ENCODE results near the gene PDIA2. TPM values are rescaled to one million over a fixed set of nuclear protein-coding genes. Genes with fewer than 3 reads are reported as not detected.
"Not testable (repeated sequence)": the region's sequence is repeated elsewhere in the genome, so short reads cannot be mapped to it uniquely, and the experiment has no call there.

The PDIA2 gene
- total RNA-seq, 1 donor from 2014 or later: 2.7 TPM

DNA sequence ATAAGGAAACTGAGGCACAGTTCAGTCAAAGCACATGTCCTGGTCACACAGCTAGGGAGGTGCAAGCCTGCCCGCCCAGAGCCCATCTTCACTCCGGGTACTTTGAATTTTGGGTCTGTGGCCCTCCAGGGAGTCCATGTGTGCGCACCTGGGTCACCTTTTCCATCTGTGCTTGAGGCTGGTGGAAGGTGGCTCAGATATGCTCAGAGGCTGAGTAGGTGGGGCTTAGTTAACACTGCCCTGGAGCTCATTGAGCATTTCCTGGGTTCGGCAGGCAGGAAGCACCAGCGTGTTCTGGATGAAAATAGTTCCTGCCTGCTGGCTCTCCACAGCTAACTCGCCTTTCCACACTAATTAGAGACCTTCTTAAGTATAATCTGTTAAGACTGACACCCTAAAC is 29.1 kb upstream of the PDIA2 start:
- peaks cover 29% of the 10 kb centered on the region for H3K36me3 Mint-ChIP-seq
- H3K9me3 Mint-ChIP-seq: no peaks in the 10 kb centered on the region
- H3K4me3 Mint-ChIP-seq: no peak overlapping the region
- TF ChIP-seq, protein P1, sequence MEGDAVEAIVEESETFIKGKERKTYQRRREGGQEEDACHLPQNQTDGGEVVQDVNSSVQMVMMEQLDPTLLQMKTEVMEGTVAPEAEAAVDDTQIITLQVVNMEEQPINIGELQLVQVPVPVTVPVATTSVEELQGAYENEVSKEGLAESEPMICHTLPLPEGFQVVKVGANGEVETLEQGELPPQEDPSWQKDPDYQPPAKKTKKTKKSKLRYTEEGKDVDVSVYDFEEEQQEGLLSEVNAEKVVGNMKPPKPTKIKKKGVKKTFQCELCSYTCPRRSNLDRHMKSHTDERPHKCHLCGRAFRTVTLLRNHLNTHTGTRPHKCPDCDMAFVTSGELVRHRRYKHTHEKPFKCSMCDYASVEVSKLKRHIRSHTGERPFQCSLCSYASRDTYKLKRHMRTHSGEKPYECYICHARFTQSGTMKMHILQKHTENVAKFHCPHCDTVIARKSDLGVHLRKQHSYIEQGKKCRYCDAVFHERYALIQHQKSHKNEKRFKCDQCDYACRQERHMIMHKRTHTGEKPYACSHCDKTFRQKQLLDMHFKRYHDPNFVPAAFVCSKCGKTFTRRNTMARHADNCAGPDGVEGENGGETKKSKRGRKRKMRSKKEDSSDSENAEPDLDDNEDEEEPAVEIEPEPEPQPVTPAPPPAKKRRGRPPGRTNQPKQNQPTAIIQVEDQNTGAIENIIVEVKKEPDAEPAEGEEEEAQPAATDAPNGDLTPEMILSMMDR (IDR thresholded peaks at IDR 0.05; ENCODE audit: unreplicated experiment): no peak
- H3K4me1 Mint-ChIP-seq: peaks cover 8% of the 10 kb centered on the region
- H3K27ac Mint-ChIP-seq: no peak overlapping the region
- no peaks in the 10 kb centered on the region for H3K27me3 Mint-ChIP-seq (ENCODE audit: low read depth)
- DNase-seq (ENCODE audit: low spot score in 2 of 2, unreplicated experiment in 2 of 2): no peak

DNA sequence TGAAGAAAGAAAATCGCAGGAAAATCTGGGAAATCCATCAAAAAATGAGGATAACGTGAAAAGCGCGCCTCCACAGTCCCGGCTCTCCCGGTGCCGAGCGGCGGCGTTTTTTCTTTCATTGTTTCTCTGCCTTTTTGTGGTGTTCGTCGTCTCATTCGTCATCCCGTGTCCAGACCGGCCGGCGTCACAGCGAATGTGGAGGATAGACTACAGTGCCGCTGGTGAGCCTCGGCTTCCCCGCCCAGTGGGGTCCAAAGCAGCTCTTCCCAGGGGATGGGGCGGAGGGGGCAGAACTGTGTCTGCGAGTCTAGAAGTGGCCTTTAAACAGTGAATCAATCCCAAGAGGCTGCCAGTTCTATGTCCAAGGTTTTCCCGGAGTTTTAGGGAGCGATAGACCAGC is 28.5 kb upstream of the PDIA2 start:
- Mint-ChIP-seq H3K4me3 (no peak overlapping the region), H3K9me3 (no peaks in the 10 kb centered on the region), H3K4me1 (peaks cover 8% of the 10 kb centered on the region), H3K27ac (no peak overlapping the region), H3K36me3 (peaks cover 29% of the 10 kb centered on the region), H3K27me3 (ENCODE audit: low read depth) (no peaks in the 10 kb centered on the region)
- DNase-seq (ENCODE audit: low spot score in 2 of 2, unreplicated experiment in 2 of 2): no peak
- TF ChIP-seq, protein P1 (IDR thresholded peaks at IDR 0.05; ENCODE audit: unreplicated experiment): no peak

DNA sequence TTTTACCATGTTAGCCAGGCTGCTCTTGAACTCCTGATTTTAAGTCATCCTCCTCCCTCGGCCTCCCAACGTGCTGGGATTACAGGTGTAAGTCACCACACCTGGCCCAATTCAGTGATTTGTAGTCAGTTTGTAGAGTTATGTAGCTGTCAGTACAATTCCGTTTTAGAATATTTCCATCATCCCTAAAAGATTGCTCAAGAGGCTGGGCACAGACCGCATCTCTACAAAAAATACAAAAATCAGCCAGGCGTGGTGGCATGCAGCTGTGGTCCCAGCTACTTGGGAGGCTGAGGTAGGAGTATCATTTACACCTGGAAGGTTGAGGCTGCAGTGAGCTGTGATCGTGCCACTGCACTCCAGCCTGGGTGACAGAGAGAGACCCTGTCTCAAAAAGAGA is 27.8 kb upstream of the PDIA2 start:
- TF ChIP-seq, protein P1 (IDR thresholded peaks at IDR 0.05; ENCODE audit: unreplicated experiment): no peak
- H3K9me3 Mint-ChIP-seq: no peaks in the 10 kb centered on the region
- H3K27me3 Mint-ChIP-seq (ENCODE audit: low read depth): no peaks in the 10 kb centered on the region
- peaks cover 29% of the 10 kb centered on the region for H3K36me3 Mint-ChIP-seq
- H3K4me1 Mint-ChIP-seq: peaks cover 8% of the 10 kb centered on the region
- H3K27ac Mint-ChIP-seq: no peak overlapping the region
- H3K4me3 Mint-ChIP-seq: no peak overlapping the region
- DNase-seq (ENCODE audit: low spot score in 2 of 2, unreplicated experiment in 2 of 2): no peak

DNA sequence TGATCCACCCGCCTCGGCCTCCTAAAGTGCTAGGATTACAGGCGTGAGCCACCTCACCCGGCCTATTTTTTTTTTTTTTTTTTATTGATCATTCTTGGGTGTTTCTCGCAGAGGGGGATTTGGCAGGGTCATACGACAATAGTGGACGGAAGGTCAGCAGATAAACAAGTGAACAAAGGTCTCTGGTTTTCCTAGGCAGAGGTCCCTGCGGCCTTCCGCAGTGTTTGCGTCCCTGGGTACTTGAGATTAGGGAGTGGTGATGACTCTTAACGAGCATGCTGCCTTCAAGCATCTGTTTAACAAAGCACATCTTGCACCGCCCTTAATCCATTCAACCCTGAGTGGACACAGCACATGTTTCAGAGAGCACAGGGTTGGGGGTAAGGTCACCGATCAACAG is 24.9 kb upstream of the PDIA2 start:
- not testable (repeated sequence) for H3K4me3 Mint-ChIP-seq; H3K9me3 Mint-ChIP-seq; H3K27ac Mint-ChIP-seq; DNase-seq (ENCODE audit: low spot score in 2 of 2, unreplicated experiment in 2 of 2); H3K4me1 Mint-ChIP-seq; H3K27me3 Mint-ChIP-seq (ENCODE audit: low read depth)
- H3K36me3 Mint-ChIP-seq: peaks cover 38% of the 10 kb centered on the region

DNA sequence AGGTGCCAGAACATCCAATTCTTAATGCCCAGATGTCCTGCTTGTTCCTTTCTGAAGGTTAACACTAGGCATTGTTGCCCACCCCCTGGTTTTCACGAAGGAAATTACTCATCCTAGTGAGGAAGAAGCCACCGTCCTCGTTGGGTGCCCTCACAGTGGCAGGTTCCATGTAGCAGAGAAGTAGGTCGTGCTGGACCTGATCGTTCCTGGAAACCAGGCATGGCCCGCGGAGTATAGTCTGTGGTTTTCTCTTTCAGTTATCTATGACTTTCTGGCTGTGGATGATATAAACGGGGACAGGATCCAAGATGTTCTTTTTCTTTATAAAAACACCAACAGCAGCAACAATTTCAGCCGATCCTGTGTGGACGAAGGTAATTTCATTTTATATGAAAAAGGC is 23.7 kb upstream of the PDIA2 start:
- no peak overlapping the region for H3K4me3 Mint-ChIP-seq
- H3K4me1 Mint-ChIP-seq: no peaks in the 10 kb centered on the region
- H3K9me3 Mint-ChIP-seq: no peaks in the 10 kb centered on the region
- H3K27ac Mint-ChIP-seq: no peak overlapping the region
- TF ChIP-seq, protein P1 (IDR thresholded peaks at IDR 0.05; ENCODE audit: unreplicated experiment): no peak
- peaks cover 36% of the 10 kb centered on the region for H3K36me3 Mint-ChIP-seq
- no peak for DNase-seq (ENCODE audit: low spot score in 2 of 2, unreplicated experiment in 2 of 2)
- no peaks in the 10 kb centered on the region for H3K27me3 Mint-ChIP-seq (ENCODE audit: low read depth)

DNA sequence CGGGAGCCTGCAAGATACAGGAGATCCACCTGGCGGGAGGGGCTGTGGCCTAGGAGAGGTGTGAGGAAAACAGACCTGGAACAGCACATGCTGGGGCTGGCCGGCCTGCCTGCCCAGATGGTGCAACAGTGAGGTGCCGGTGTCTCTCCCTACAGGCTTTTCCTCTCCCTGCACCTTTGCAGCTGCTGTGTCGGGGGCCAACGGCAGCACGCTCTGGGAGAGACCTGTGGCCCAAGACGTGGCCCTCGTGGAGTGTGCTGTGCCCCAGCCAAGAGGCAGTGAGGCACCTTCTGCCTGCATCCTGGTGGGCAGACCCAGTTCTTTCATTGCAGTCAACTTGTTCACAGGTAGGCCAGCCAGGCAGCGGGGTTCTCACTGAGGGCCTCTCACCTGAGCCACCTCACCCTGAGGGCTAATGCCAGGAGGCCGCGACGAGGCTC is 23.1 kb upstream of the PDIA2 start:
- H3K36me3 Mint-ChIP-seq: peaks cover 33% of the 10 kb centered on the region
- H3K9me3 Mint-ChIP-seq: no peaks in the 10 kb centered on the region
- TF ChIP-seq, protein P1 (IDR thresholded peaks at IDR 0.05; ENCODE audit: unreplicated experiment): no peak
- no peaks in the 10 kb centered on the region for H3K4me1 Mint-ChIP-seq
- DNase-seq (ENCODE audit: low spot score in 2 of 2, unreplicated experiment in 2 of 2): no peak
- no peak overlapping the region for H3K27ac Mint-ChIP-seq
- H3K4me3 Mint-ChIP-seq: no peak overlapping the region
- no peaks in the 10 kb centered on the region for H3K27me3 Mint-ChIP-seq (ENCODE audit: low read depth)
